ENCODE data around the gene ZNF530. TPM values are rescaled to one million over a fixed set of nuclear protein-coding genes. Genes with fewer than 3 reads are reported as not detected.

The ZNF530 gene
- total RNA-seq, 1 experiment from 2014 or later = 3.8 TPM

GRCh38 chr19:57558525-57558924, 41.2 kb upstream of the ZNF530 start:
- ChIA-PET RAD21 (ENCODE audit: low non-redundant PET in 1 of 2, low total read pairs in 2 of 2, uncharacterized antibody in 2 of 2, unreplicated experiment in 2 of 2) (no interaction called here), CTCF (no interaction called here), POLR2A (no interaction called here)
- Histone ChIP-seq H3K27me3 (ENCODE audit: insufficient read depth, low read length) (no peaks in the 10 kb centered on the region), H3K27ac (ENCODE audit: low read depth, low read length) (no peak overlapping the region), H3K4me2 (ENCODE audit: low read length) (peak overlapping the region; percentile 61), H3K79me2 (ENCODE audit: insufficient read depth, low read length) (no peaks in the 10 kb centered on the region), H3K9ac (ENCODE audit: low read length) (no peak overlapping the region), H4K20me1 (ENCODE audit: insufficient read depth) (no peaks in the 10 kb centered on the region), H2AFZ (ENCODE audit: low read depth, low read length, poor library complexity, severe bottlenecking) (no peak overlapping the region), H3K36me3 (ENCODE audit: control insufficient read depth in 1 of 2, insufficient read depth in 2 of 2, low read length in 2 of 2) (no peaks in the 10 kb centered on the region), H3K4me1 (ENCODE audit: control insufficient read depth in 1 of 2, insufficient read depth in 2 of 2, low read length in 2 of 2) (no peaks in the 10 kb centered on the region), H3K9me3 (ENCODE audit: control insufficient read depth in 1 of 2, insufficient read depth in 1 of 2, low read depth in 1 of 2, low read length in 2 of 2) (peaks cover 8 to 27% of the 10 kb centered on the region in 2 experiments; a peak in 2 of 4 replicates), H3K4me3 (replicated peaks in 1 of 2; ENCODE audit: low read depth in 1 of 2, low read length in 2 of 2) (peak overlapping the region; percentile 54 to 55; a peak in 3 of 4 replicates), H3K9me2 (ENCODE audit: insufficient read depth) (no peaks in the 10 kb centered on the region)
- ATAC-seq = no peak
- no TSS peak for BruUV-seq (replicated peaks)
- TF ChIP-seq RAD21 (IDR thresholded peaks at IDR 0.05; ENCODE audit: low read depth) (peak; percentile 18; the same call in 1 of the 2 replicates), ZNF274 (IDR thresholded peaks at IDR 0.05; ENCODE audit: low read depth, low read length) (no peak), POLR2A (IDR thresholded peaks at IDR 0.05; ENCODE audit: borderline replicate concordance, extremely low read depth, insufficient read depth, insufficient read length) (no peak), EGR1 (IDR thresholded peaks at IDR 0.05; ENCODE audit: low read depth) (no peak), ZFX (IDR thresholded peaks at IDR 0.05) (no peak), EZH2phosphoT487 (IDR thresholded peaks at IDR 0.05; ENCODE audit: borderline replicate concordance) (no peak), SP1 (IDR thresholded peaks at IDR 0.05; ENCODE audit: low read depth) (no peak)
- intact Hi-C loops (cut with micrococcal nuclease) = no loop called here
- DNase-seq (ENCODE audit: low read depth, low spot score) = no peak

- intact Hi-C loops (cut with micrococcal nuclease) = no loop called here
- no peak; the same call in 1 of the 2 replicates for ATAC-seq
- Histone ChIP-seq H3K79me2 (ENCODE audit: insufficient read depth, low read length) (no peaks in the 10 kb centered on the region), H3K27me3 (ENCODE audit: insufficient read depth, low read length) (no peaks in the 10 kb centered on the region), H3K9me2 (ENCODE audit: insufficient read depth) (no peaks in the 10 kb centered on the region), H3K4me3 (replicated peaks in 1 of 2; ENCODE audit: low read depth in 1 of 2, low read length in 2 of 2) (peak overlapping the region; percentile 54 to 55), H3K9me3 (ENCODE audit: control insufficient read depth in 1 of 2, insufficient read depth in 1 of 2, low read depth in 1 of 2, low read length in 2 of 2) (peaks cover 8 to 26% of the 10 kb centered on the region in 2 experiments; a peak in 2 of 4 replicates), H2AFZ (ENCODE audit: low read depth, low read length, poor library complexity, severe bottlenecking) (no peak overlapping the region), H3K4me2 (ENCODE audit: low read length) (peak overlapping the region; percentile 61), H3K36me3 (ENCODE audit: control insufficient read depth in 1 of 2, insufficient read depth in 2 of 2, low read length in 2 of 2) (no peaks in the 10 kb centered on the region), H3K4me1 (ENCODE audit: control insufficient read depth in 1 of 2, insufficient read depth in 2 of 2, low read length in 2 of 2) (no peaks in the 10 kb centered on the region), H4K20me1 (ENCODE audit: insufficient read depth) (no peaks in the 10 kb centered on the region), H3K27ac (ENCODE audit: low read depth, low read length) (no peak overlapping the region), H3K9ac (ENCODE audit: low read length) (peak overlapping the region; percentile 27; the same call in 1 of the 2 replicates)
- no peak for DNase-seq (ENCODE audit: low read depth, low spot score)
- ChIA-PET CTCF (no interaction called here), RAD21 (ENCODE audit: low non-redundant PET in 1 of 2, low total read pairs in 2 of 2, uncharacterized antibody in 2 of 2, unreplicated experiment in 2 of 2) (no interaction called here), POLR2A (no interaction called here)
- BruUV-seq (replicated peaks) = no TSS peak
- no peak for TF ChIP-seq EGR1 (IDR thresholded peaks at IDR 0.05; ENCODE audit: low read depth)
- TF ChIP-seq YY1 (IDR thresholded peaks at IDR 0.05; ENCODE audit: extremely low read depth, insufficient replicate concordance, low read depth, low read length) = no peak
- TF ChIP-seq SIN3A (IDR thresholded peaks at IDR 0.05; ENCODE audit: low read depth) = no peak
- TF ChIP-seq POLR2A (IDR thresholded peaks at IDR 0.05; ENCODE audit: borderline replicate concordance, extremely low read depth, insufficient read depth, insufficient read length) = no peak
- no peak for TF ChIP-seq EZH2 (IDR thresholded peaks at IDR 0.05)
- TF ChIP-seq, protein P1, sequence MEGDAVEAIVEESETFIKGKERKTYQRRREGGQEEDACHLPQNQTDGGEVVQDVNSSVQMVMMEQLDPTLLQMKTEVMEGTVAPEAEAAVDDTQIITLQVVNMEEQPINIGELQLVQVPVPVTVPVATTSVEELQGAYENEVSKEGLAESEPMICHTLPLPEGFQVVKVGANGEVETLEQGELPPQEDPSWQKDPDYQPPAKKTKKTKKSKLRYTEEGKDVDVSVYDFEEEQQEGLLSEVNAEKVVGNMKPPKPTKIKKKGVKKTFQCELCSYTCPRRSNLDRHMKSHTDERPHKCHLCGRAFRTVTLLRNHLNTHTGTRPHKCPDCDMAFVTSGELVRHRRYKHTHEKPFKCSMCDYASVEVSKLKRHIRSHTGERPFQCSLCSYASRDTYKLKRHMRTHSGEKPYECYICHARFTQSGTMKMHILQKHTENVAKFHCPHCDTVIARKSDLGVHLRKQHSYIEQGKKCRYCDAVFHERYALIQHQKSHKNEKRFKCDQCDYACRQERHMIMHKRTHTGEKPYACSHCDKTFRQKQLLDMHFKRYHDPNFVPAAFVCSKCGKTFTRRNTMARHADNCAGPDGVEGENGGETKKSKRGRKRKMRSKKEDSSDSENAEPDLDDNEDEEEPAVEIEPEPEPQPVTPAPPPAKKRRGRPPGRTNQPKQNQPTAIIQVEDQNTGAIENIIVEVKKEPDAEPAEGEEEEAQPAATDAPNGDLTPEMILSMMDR (IDR thresholded peaks at IDR 0.05 in 2 of 3, conservative IDR thresholded peaks at IDR 0.05 in 1 of 3; ENCODE audit: borderline replicate concordance in 1 of 3, insufficient read depth in 1 of 3, low read depth in 2 of 3, low read length in 2 of 3) = no peak
- TF ChIP-seq CBX3 (IDR thresholded peaks at IDR 0.05; ENCODE audit: low read depth) = no peak
- TF ChIP-seq SP1 (IDR thresholded peaks at IDR 0.05; ENCODE audit: low read depth) = no peak
- no peak for TF ChIP-seq SRF (IDR thresholded peaks at IDR 0.05; ENCODE audit: low read depth)
- no peak for TF ChIP-seq RAD21 (IDR thresholded peaks at IDR 0.05; ENCODE audit: low read depth)
- TF ChIP-seq JUND (IDR thresholded peaks at IDR 0.05) = no peak
- TF ChIP-seq ZNF274 (IDR thresholded peaks at IDR 0.05; ENCODE audit: low read depth, low read length) = no peak
- TF ChIP-seq ZFX (IDR thresholded peaks at IDR 0.05) = no peak
- TF ChIP-seq CEBPB (IDR thresholded peaks at IDR 0.05; ENCODE audit: low read depth) = no peak
- no peak for TF ChIP-seq ELF1 (IDR thresholded peaks at IDR 0.05; ENCODE audit: borderline replicate concordance, low read depth)
- TF ChIP-seq, protein P2, sequence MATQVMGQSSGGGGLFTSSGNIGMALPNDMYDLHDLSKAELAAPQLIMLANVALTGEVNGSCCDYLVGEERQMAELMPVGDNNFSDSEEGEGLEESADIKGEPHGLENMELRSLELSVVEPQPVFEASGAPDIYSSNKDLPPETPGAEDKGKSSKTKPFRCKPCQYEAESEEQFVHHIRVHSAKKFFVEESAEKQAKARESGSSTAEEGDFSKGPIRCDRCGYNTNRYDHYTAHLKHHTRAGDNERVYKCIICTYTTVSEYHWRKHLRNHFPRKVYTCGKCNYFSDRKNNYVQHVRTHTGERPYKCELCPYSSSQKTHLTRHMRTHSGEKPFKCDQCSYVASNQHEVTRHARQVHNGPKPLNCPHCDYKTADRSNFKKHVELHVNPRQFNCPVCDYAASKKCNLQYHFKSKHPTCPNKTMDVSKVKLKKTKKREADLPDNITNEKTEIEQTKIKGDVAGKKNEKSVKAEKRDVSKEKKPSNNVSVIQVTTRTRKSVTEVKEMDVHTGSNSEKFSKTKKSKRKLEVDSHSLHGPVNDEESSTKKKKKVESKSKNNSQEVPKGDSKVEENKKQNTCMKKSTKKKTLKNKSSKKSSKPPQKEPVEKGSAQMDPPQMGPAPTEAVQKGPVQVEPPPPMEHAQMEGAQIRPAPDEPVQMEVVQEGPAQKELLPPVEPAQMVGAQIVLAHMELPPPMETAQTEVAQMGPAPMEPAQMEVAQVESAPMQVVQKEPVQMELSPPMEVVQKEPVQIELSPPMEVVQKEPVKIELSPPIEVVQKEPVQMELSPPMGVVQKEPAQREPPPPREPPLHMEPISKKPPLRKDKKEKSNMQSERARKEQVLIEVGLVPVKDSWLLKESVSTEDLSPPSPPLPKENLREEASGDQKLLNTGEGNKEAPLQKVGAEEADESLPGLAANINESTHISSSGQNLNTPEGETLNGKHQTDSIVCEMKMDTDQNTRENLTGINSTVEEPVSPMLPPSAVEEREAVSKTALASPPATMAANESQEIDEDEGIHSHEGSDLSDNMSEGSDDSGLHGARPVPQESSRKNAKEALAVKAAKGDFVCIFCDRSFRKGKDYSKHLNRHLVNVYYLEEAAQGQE (IDR thresholded peaks at IDR 0.05; ENCODE audit: low read depth) = no peak
Observed at GRCh38 chr19:57559008-57559403, 40.7 kb upstream of the ZNF530 start.

Measured in HCT116 (cell line).